ENCODE results near the gene MLLT3.

DNA sequence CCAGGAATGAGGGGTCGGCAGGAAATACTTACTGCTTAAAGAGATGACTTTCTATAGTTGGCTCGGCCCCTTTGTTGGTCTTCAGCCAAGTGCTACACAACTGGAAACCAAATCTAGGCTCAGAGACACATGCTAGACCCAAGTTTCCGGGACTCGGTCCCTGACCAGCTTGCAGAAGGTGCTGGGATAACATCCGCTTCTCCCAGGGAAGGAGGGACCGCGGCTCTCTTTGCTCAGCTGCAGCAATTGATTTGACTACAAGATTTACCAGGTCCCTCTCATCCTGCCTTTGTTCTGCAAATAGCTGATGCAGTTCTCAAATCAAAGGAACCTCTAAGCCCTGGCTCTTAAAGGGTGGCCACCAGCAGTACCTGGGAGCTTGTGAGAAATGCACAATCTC is 314.7 kb downstream of the MLLT3 start:
- no peak for TF ChIP-seq POLR2A (IDR thresholded peaks at IDR 0.05)
- TF ChIP-seq, protein P1, sequence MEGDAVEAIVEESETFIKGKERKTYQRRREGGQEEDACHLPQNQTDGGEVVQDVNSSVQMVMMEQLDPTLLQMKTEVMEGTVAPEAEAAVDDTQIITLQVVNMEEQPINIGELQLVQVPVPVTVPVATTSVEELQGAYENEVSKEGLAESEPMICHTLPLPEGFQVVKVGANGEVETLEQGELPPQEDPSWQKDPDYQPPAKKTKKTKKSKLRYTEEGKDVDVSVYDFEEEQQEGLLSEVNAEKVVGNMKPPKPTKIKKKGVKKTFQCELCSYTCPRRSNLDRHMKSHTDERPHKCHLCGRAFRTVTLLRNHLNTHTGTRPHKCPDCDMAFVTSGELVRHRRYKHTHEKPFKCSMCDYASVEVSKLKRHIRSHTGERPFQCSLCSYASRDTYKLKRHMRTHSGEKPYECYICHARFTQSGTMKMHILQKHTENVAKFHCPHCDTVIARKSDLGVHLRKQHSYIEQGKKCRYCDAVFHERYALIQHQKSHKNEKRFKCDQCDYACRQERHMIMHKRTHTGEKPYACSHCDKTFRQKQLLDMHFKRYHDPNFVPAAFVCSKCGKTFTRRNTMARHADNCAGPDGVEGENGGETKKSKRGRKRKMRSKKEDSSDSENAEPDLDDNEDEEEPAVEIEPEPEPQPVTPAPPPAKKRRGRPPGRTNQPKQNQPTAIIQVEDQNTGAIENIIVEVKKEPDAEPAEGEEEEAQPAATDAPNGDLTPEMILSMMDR (IDR thresholded peaks at IDR 0.05) = no peak

Data from thyroid gland (tissue), 4 donors.